GM18858 (cell line): ENCODE measurements around the gene TIMM29.

Experiments used
- ATAC-seq: cut with Tn5 transposase; IDR thresholded peaks from one replicate; pipeline ENCODE4 v1.9.1; 2021; ENCODE audit not compliant: unreplicated experiment

Gene TIMM29

DNA sequence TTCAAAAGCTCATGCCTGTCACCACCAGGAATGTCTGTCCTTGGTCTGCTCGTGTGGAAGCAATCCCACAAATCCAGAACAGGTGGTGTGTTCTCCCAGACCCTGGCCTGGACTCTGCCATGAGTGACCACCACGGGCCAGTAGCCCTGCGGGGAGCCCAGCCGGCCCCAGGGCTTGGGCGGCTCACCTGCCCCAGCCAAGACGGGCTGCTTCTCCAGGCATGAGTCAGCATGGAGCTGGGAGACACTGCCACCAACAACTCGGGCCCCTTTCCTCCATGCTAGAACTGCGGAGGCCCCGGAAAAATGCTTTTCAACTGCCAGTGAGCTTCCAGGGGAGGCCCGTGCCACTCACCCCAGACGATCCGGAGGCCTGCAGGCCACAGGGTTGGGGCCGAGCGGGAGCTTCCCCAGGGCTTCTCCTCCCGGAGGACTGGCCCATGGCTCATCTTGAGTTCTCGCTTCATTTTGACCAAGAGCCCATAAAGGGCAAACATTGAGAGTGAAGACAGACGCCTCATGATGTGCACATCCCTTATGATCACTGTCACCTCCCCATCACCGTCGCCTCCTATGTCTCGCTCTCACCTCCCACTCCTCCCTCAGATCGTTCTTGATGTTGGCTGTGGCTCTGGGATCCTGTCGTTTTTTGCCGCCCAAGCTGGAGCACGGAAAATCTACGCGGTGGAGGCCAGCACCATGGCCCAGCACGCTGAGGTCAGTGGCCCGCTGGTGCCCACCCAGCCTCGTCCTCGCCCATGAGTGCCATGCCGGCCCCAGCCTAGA, 16.8 kb upstream of the TIMM29 start:
- no peak for ATAC-seq

DNA sequence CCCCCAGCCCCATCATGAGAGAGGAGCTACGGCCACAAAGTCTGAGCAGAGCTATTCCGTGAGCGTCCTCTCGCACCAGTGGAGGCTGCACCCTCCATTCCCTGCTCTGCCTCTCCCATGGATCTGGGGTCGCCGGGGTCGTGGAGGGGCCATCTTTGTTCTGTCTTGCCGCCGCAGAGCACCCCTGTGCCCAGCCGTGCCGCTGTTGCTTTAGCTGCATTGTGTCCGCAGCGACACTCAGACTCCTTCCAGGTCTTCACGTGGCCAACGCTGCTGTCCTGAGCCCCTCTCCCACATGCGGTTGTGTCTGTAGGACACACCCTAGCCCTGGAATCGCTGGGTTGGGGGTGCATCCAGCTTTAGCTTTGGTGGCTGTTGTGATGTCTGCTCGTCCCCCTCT, 16.0 kb upstream of the TIMM29 start:
- ATAC-seq, result no peak

DNA sequence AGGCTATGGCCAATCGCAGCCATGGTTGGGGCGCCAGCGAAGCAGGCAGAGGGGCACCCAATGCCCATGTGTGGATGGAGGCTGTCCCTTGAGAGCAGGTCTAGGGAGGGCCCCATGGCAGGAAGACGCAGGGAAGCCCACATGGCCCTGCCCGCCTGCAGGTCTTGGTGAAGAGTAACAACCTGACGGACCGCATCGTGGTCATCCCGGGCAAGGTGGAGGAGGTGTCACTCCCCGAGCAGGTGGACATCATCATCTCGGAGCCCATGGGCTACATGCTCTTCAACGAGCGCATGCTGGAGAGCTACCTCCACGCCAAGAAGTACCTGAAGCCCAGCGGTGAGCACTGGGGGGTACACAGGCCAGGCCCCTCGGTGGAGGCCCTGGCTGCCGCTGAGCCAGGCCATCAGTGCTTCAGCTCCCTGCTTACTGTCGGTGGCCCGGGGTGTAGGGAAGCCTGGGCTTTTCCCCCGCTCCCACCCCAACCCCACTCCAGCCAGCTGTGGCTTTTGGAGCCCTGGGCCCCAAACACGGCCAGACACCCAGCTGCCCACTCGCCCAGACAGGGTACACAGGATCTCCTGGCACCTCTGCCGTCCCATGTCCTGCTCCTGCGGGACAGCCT, 14.8 kb upstream of the TIMM29 start:
- ATAC-seq, result no peak

DNA sequence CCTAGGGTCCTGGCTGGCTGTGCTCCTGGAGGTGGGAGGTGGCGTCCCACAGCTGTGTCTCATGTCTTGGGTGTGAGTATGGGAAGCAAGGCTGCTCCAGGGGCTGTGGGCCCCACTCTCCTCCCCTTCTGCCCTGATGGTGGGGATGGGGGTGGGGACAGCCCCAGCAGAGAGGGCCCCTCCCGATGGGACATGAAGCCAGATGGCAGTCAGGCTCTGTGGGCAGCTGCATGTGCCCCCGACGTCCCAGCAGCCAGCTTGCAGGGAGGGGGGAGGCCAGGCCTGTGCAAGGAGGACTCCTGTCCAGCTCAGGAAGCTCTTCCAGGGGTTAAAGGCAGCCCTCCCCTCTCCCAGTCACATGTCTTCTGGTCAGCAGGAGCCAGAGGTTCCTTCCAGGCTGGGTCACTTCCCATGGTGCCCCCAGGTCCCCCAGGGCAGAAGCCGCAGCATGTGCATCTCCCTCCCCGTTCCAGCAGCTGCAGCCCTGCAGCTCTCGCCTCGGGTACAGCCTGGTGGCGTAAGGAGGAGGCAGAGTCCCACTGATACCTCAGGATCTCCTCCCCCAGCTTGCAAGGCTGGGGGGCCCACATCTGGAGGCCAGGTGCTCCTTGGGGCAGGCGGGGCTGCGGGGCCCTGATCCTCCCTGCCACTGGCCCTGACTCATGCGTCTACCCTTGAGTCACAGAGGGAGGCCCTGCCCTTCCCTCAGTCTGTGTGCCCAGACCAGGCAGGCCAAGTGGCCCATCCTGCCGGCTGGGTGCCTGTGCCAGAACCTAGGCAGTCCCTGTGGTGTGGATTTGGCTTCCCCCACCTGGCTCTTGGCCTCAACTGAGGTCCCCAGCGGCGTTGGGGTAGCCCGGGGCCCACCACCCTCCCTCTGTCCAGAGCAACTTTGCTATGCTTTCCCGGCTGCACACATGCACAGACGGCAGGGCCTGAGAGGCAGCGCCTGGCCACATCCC, 13.2 kb upstream of the TIMM29 start:
- no peak for ATAC-seq

DNA sequence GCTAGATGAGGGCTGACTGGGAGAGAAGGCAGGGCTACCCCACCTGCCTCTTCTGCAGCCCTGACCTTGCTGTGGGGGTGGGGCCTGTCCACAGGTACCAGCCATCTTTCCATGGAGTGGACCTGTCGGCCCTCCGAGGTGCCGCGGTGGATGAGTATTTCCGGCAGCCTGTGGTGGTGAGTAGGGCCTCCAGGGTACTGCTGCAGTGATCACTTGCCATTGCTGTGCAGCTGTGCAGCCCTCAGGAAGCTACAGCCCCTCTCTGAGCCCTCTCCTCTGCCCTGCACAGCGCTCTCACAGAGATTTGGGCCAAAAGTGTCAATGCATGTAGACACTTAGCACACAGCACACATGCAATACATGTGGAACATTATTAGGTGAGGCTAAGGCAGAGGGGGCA, 12.0 kb upstream of the TIMM29 start:
- no peak for ATAC-seq

DNA sequence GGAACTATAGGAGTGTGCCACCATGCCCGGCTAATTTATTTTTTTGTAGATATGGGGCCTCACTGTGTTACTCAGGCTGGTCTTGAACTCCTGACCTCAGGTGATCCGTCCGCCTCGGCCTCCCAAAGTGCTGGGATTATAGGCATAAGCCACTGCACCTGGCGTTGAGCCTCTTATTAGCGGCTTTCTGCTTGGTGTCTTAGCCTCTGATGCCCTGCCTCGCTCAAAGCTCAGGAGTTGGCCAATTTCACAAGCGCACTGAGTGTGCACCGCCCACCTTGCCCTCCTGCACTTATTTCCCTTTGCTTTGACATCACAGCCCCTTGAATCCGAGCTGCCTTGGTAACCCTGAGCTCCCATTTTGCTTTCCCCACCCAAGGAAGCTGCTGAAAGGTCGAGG, 10.3 kb upstream of the TIMM29 start:
- ATAC-seq, result no peak

DNA sequence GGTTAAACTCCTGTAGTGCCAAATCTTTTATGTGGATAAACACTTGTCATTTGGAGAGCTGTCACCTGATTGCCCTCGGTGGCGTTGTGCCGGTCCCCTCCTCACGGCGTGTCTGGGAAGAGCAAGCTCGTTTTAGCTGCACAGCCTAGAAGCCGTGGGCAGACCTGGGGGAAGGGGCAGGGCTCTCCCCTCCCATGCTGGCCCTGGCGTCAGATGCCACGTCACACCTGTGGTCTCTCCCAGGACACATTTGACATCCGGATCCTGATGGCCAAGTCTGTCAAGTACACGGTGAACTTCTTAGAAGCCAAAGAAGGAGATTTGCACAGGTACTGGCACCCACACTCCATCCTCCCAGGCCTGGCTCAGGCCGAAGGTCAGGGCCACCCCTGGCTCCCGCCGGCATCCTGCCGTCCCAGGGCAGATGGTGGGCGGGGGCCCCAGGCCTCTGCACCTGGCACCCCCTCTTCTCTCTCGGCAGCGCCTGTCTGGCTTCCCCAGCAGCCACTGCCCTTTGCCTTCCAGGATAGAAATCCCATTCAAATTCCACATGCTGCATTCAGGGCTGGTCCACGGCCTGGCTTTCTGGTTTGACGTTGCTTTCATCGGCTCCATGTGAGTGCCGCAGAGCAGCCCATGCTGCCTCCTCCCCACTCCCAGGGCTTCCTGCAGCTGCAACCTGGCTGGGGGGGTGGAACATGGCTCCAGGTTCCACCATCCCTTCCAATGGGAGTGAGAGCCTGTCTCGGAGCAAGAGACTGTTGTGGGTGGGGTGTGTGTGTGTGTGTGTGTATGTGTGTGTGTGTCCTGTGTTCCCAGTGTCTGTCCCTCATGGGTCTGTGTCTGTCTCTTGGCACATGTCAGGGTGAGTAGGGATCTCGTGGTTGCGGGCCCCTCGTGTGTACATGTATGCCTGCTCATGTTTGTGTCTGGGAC, 9.0 kb upstream of the TIMM29 start:
- no peak for ATAC-seq

DNA sequence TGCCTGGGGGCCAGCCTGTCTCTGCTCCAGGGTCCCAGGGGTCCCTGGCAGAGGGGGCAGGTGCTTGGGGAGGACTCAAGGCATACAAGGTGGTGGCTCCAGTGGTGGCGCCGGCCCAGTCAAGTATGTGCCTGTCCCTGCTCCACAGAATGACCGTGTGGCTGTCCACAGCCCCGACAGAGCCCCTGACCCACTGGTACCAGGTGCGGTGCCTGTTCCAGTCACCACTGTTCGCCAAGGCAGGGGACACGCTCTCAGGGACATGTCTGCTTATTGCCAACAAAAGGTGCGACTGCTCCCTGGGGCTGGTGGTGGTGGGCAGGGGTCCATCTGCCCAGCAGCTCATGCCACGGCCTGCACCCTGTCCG, 8.3 kb upstream of the TIMM29 start:
- ATAC-seq, result no peak

DNA sequence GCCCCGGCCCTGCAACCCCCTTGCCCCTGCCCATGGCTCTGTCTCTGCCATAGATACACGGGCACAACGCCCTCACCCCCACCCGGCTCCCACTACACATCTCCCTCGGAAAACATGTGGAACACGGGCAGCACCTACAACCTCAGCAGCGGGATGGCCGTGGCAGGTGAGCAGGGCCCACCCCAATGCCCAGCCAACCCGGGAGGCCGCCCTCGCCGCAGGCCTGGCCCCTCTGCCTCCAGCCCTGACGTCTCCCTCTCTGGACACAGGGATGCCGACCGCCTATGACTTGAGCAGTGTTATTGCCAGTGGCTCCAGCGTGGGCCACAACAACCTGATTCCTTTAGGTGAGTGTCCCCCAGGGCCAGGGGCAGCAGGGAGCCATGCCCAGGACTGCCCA, 7.8 kb upstream of the TIMM29 start:
- no peak for ATAC-seq

DNA sequence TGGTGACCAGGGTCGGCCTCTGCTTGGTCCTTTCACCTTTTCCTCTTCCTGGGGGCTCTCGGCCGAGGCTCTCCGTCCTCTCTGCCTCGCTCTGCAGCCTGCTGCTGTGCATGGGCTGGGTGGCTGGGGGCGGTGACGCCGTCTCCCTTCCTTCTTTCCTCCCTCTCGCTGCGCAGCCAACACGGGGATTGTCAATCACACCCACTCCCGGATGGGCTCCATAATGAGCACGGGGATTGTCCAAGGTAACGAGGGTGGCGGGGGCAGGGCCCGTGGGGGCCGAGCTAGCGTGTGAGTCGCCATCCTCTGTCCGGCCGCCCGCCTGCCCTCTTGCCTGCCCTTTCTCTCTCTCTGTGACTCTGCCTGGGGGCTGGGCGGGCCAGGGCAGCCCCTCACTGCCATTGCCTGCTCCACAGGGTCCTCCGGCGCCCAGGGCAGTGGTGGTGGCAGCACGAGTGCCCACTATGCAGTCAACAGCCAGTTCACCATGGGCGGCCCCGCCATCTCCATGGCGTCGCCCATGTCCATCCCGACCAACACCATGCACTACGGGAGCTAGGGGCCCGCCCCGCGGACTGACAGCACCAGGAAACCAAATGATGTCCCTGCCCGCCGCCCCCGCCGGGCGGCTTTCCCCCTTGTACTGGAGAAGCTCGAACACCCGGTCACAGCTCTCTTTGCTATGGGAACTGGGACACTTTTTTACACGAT, 7.3 kb upstream of the TIMM29 start:
- no peak for ATAC-seq

DNA sequence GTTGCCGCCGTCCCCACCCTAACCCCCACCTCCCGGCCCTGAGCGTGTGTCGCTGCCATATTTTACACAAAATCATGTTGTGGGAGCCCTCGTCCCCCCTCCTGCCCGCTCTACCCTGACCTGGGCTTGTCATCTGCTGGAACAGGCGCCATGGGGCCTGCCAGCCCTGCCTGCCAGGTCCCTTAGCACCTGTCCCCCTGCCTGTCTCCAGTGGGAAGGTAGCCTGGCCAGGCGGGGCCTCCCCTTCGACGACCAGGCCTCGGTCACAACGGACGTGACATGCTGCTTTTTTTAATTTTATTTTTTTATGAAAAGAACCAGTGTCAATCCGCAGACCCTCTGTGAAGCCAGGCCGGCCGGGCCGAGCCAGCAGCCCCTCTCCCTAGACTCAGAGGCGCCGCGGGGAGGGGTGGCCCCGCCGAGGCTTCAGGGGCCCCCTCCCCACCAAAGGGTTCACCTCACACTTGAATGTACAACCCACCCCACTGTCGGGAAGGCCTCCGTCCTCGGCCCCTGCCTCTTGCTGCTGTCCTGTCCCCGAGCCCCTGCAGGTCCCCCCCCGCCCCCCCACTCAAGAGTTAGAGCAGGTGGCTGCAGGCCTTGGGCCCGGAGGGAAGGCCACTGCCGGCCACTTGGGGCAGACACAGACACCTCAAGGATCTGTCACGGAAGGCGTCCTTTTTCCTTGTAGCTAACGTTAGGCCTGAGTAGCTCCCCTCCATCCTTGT, 6.5 kb upstream of the TIMM29 start:
- no peak for ATAC-seq

DNA sequence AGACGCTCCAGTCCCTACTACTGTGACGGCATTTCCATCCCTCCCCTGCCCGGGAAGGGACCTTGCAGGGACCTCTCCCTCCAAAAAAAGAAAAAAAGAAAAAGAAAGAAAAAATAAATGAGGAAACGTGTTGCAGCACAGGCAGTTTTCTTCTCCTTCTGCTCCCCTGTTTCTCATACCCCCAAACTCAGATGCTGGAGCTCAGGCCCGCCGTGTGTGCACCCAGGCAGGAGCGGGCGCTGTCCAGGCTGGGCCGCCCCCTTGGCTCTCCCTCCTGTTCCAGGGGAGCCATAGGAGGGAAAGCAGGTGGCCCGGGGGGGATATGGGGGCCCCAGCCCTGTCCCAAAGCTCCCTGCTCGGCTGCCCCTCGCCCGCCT, 6.0 kb upstream of the TIMM29 start:
- no peak for ATAC-seq

DNA sequence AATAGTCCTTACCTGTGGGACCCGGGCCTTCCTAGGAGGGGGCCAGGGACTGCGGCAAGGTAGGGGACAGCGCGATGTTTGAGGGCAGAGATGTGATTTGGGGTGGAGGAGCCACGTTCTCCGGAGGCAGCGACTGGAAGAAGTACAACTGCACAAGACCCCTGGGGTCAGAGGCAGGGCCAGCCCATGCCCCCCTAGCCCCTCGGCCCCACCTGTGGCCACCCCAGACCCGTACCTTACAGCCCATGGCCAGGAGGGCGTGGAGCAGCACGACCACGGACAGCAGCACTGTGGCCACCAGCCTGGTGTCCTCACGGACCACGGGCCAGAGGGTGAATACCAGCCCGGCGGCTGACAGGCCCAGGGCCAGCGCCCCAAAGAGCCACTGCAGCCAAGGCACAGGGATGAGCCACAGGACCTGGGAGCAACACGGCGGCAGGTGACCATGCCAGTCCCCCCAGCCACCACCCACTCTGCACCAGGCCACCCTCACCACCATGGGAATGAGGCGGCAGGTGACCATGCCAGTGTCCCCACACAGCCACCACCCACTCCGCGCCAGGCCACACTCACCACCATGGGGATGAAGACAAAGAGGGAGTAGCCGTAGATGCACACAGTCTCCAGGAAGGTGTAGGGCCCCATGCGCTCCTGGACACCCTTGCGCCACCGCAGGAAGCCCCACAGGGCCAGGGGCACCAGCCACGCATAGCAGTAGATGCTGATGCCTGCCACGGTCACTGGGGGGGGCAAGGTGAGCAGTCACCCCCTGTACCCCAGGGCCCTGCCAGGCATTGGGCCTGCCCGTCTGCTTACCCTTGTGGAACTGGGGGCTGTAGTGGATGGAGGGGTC, 5.1 kb upstream of the TIMM29 start:
- no peak for ATAC-seq

DNA sequence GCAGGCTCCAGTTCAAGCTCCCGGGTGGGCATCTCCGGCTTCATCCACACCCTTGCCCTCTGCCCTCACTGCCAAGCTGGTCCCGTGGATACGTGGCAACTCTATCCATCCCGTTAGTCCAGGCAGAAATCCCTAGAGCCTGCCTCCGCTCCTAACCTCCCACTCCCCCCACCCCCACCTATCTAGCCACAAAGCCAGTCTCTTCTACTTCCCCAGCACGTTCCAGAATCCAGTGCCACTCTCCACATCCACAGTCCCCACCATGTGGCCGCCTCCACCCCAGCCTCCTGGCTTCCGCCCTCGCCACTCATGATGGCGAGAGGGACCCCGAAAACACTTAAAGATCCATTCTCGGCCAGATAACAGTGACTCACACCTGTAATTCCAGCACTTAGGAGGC, 4.0 kb upstream of the TIMM29 start:
- ATAC-seq, result no peak

DNA sequence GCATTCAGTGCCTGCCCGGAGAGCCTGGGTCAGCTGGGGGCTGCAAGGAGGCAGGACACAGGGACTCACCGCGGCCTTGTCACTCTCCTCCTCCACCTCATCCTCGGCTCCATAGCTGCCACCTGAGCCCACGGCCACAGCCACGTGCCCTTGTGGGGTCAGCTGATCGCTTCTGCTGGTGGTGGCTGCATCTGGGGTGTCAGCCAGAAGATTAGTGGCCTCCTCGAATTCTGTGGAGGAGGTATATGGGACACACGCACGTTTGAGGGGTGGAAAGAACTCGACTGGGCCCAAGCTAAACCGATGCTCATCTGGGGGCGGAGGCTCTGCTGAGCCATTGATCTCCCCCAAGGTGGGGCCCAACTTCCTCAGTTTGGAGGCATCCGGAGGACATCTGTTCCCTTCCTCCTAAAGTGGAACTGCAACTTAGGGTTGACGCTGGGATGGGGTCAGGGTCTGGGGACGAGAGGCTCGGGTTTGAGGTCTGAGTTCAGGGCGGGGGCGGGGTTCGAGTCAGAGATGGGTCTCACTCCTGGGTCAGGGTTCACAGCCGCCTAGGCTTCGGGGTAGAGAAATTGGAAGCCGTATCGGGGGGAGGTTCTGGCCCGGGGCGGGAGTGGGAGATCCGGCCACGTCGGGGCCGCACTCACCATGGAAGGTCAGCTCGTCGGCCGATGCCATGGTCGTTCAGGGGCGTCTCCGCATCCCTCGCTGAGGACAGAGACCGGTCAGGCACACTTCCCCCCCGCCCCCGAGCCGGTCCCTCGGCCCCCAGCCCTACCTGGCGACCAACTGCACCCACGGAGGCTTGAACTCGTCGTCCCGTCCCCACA, 665 bp upstream of the TIMM29 start:
- ATAC-seq, result no peak

DNA sequence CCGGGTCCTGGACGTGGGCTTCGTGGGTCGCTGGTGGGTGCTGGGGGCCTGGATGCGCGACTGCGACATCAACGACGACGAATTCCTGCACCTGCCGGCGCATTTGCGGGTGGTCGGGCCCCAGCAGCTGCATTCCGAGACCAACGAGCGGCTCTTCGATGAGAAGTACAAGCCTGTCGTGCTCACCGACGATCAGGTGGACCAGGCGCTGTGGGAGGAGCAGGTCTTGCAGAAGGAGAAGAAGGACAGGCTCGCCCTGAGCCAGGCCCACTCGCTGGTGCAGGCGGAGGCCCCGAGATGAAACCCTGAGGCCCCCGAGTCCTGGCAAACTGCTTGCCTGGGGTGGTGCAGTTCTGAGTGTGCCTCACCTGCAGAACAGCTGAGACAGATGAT, 787 bp downstream of the TIMM29 start:
- no peak for ATAC-seq

DNA sequence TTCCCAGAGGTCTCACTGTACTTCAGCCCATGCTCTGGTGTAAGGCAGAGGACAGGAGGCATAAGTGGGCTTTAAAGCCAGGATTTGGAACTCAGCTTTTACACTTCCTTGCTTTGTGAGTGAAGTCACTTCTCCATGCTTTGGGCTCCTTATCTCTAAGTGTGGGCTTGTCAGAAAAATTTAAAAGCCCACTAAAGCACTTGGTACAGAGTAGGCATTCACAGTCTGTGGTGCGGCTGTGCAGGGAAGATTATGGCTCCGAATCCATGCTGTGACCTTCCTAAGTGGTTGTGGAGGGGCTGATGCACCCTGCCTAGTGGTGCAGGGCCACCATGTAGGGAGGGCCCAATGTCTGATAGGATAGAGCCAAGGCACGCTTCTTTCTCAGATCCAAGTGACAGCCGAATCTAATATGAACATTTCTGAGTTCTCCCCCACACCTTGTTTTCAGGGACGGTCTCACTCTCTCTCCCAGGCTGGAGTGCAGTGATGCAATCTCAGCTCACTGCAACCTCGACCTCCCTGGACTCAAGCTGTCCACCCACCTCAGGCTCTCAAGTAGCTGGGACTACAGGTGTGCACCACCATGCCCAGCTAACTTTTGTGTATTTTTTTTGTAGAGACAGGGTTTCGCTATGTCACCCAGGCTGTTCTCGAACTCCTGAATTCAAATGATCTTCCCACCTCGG, 6.9 kb downstream of the TIMM29 start:
- no peak for ATAC-seq
